Measurements from ENCODE around the gene BEST4.
"Not testable (repeated sequence)": the region's sequence is repeated elsewhere in the genome, so short reads cannot be mapped to it uniquely, and the experiment has no call there.

Gene BEST4

DNA sequence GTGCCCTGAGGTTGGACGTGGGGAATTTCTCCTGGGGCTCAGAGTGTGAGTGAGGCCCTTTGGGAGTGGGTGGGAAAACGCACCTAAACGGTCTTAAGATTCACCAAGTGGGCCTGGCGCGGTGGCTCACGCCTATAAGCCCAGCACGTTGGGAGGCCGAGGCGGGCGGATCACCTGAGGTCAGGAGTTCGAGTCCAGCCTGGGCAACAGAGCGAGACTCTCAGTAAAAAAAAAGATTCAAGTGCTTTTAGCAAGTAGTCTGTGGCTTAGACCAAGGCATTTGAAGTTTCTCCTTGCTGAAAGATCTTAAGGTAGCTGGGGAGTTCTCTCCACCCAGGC is 11.3 kb downstream of the BEST4 start:
- DNase-seq = no peak

DNA sequence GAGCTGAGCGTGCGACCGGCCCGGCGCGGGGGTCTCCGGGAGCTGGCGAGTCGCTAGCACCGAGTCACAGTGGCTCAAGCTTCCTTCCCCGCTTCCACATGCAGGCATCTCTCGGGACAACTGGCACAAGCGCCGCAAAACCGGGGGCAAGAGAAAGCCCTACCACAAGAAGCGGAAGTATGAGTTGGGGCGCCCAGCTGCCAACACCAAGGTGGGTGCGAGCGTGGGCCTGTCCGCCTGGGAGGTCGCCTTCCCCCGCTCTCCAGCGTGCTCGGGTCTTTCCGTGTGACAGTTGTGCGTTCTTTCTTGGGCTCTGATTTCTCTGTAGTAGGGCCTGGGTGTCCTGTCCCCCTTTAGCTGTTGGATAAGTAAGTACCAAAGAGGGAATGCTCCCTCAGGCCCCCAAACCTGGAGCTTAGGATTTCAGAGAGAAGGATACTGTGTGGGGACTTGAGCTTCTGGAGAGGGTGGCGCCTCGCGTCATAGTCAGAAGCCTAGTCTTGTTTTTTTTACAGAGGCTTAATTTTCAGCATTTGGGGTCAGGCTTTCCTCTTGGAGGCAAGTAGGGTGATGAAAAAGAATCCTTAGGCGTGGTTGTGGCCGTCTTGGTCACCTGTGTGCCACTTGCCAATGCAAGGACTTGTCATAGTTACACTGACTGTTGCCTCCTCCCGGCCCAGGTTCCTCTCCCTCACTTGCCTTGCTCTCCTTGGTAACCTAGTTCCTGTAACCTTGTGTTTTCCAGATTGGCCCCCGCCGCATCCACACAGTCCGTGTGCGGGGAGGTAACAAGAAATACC is 11.8 kb downstream of the BEST4 start:
- DNase-seq = peak; percentile 50

DNA sequence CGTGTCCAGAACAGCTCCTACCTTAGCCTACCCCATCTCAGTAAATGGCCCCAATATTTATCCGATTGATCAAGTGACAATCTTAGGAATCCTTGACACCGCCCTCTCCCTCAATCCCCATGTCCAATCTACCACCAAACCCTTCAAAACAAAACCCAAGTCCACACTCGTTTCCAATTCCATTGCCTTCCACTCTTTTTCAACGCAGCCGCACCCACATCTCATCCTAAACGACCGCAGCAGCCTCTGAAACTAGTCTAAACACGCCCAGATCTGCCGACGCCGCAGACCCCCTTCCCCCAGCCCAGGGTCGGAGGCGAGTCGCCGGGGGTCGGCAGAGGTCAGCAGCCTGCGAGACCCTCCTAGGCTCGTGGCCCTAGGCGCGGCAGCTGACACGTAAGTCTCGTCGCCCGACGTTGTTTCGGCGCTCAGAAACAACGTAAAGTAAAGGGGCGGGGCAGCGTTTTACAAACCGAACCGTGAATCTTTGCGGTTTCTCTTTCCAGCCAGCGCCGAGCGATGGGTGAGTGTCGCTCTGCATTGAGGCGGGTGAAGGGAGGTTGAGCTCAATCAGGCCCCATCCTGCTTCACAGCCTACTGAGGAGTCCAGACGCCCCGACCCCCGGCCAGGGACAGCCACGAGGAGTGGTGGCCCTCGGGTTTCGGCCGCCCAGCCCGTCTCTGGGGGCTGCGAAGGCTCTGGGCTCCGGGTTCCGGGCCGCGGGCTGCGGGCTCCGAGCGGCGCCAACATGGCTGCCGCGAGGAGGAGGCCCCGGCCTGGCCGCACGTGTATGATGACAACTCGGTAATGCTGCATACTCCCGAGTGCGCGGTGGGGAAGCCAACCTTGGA is 12.7 kb downstream of the BEST4 start, which contains the start of gene RPS8:
Gene RPS8 (plus strand): TSS at position 463 of the 852 bp plus-strand sequence. CDS start 57 bp downstream, at position 520.
- peak; percentile 89 for DNase-seq

DNA sequence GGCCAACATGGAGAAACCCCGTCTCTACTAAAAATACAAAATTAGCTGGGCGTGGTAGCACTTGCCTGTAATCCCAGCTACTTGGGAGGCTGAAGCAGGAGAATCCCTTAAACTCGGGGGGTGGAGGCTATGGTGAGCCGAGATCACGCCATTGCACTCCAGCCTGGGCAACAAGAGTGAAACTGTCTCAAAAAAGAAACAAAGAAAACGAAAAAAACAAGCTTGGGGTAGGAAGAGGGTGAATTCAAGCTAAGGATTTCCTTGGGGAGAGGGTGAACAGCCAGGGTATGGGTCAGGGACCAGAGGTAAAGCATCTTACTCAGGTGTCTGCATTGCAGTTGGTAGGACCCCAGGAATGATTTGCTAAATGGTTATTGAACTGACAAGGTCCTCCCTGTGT is 21.5 kb downstream of the BEST4 start:
- not testable (repeated sequence) for DNase-seq

DNA sequence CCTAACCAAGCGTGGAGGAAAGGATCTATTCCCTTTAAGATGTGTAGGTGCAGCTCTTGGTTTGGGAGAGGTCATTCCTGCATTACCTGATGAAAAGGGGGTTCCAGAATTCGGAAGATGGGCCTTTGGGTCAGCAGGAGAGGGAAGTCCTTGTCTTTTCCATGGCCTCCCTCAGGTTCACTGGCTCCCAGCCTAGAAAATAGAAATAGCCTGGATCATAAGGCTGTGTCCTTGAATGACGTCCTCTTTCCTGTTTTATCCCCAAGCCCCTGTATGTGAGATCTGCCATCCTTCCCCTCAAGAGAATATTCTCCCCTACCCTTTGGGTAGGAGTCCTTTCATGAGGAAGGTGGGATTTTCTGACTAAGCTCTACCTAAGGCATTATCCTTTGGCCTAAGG is 27.1 kb downstream of the BEST4 start:
- no peak for DNase-seq

DNA sequence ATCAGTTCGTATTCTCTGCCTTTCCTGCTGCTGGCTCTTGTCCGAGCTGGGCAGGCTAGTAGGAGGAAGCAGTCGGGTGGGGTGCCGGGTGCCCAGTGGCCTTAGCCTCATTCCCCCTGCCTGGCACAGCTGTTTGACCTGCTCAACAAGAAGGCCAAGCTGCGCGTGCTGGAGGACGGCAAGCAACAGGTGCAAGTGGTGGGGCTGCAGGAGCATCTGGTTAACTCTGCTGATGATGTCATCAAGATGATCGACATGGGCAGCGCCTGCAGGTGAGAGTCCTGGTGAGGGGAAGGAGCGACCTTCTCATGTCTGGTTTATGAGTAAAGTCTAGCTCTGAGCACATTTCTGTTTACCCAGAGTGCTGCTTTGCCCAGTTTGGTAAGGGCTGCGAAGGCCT is 28.9 kb downstream of the BEST4 start:
- no peak for DNase-seq

DNA sequence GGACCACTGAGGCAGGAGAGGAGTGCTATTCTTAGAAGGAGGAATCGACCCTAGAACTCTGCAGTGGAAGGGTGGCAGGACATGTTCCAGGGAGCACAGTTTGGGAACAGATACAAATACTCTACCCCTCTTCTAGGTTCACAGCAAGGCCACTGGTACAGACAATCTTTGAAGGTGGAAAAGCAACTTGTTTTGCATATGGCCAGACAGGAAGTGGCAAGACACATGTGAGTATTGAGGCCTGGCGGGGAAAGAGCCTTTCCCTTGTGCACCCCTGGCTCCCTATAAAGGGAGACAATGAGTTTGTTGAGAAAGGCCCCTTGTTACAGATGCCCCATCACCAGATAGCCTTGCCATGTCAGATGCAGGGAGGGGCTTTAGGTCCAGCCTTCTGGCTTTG is 30.6 kb downstream of the BEST4 start:
- DNase-seq = no peak

DNA sequence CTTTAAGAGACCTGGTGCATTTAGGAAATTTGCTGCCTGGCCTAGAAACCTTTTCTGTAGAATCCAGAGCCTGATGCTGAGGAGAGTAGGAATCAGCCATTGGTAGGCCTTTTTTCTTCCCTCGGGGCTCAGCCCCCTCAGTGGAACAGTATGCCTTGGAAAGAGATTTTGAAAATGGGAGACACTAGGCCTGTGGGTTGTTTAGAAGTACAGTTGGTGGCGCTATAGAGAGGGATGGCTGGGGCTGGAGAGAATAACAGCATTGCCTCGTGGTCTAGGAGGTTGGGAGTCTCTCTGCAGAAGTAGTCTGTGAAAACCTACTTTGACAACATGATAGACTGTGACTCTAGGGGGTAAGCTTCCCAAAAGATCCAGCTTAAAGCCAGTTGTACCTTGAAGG is 40.1 kb downstream of the BEST4 start:
- no peak for DNase-seq

DNA sequence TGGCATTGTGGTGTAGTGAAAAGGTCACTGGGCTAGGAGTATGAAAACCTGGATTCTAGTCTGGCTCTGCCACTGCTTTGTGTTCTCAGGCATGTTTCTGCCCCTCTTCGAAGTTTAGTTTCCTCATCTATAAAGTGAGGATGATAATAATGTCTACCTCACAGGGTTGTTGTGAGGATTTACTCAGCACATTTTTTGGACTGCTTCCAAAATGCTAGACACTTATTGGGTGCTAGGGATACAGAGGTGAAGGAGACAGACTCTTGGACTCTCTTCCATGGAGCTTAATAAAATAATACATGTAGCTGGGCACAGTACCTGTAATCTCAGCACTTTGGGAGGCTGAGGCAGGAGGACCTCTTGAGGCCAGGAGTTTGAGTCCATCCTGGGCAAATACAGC is 44.8 kb downstream of the BEST4 start:
- DNase-seq = no peak

DNA sequence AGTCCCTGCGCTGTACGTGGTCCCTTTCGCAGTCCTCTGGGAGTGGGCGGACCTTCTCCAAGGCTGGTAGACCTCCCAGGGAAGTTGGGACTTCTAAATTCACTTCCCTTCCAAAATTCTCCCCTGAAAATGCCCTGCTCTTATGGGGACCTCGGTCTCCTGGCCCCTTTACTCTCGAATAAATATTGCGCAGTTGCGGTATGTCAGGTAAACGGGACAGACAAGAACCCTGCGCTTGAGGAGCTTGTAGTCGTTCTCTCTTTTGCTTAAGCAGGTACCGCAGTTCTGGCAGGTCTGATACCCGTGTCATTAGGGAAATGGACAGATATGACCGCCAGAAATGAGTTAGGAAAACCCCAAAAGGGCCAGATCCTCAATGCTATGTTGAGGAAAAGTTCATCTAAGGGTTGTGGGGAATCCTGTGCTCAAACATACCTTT is 47.8 kb downstream of the BEST4 start:
- no peak for DNase-seq

DNA sequence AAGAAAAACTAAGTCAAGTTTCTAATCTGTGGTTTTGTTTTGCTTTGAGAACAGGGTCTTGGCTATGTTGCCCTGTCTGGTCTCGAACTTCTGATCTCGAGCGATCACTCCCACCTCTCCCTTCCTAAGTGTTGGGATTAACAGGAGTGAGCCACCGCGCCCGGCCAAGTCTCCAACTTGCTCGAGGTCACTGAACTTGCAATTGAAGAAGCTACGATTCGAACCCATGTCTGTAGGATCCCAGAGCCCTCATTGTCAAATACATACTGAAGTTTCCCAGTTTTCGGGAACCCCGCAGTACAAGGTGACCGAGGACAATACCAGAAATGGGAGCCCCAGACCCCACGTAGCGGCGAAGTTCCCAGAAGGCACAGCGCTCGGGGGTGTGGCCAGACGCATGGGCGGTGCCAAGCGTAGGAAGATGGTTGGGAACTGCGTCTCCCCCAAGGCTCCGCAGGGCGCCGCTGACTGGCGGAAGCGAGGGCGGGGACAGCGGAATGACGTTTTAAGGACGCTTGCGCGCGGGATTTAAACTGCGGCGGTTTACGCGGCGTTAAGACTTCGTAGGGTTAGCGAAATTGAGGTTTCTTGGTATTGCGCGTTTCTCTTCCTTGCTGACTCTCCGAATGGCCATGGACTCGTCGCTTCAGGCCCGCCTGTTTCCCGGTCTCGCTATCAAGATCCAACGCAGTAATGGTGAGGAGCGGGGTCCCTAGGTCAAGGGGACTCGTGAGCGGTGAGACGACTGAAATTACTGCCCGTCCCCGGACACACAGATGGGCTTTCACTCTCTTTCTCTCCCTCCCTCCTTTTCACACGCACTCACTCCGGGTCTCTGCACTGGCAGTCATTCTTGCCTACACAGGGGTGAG is 48.4 kb downstream of the BEST4 start, which contains the start of gene KIF2C:
Gene KIF2C (plus strand): TSS at position 531 of the 872 bp plus-strand sequence. CDS start 96 bp downstream, at position 627.
- DNase-seq = peak; percentile 97

DNA sequence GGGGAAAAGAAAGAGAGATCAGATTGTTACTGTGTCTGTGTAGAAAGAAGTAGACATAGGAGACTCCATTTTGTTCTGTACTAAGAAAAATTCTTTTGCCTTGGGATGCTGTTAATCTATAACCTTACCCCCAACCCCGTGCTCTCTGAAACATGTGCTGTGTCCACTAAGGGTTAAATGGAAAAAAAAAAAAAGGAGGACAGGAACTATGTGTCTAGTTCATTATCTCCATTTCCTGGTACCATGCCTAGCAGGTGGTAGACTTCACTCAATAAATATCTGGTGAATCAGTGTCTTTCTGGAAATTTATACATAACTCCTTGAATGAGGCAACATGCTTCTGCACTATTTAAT is 49.0 kb downstream of the BEST4 start:
- not testable (repeated sequence) for DNase-seq

DNA sequence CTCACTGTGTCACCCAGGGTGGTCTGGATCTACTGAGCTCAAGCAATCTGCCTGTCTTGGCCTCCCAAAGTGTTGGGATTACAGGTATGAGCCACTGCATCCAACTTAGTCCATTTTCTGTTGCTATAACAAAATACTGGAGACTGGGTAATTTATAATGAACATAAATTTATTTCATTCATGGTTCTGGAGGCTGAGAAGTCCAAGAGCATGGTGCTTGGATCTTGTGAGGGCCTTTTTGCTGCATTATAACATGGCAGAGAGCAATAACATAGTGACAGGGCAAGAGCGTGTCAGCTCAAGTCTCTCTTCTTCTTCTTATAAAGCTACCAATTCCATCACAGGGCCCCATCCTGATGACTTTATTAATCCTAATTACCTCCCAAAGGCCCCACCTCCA is 52.0 kb downstream of the BEST4 start:
- no peak for DNase-seq

DNA sequence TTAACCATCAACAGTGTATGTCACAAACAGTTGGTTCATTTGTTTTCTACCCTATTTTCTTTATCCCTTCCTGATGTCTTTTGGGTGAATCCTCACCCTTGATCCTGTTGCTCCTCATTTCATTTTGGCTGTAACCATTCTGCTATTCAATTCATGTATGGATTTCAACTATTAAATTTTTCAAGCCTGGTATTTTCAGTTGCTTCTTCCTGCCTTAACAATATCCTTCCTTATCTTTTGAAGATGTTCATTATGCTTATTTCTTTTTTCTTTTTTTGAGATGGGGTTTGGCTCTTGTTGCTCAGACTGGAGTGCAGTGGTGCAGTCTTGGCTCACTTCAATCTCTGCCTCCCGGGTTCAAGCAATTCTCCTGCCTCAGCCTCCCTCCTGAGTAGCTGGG is 54.2 kb downstream of the BEST4 start:
- DNase-seq = no peak
